Neural crest cell (in vitro differentiated cells): ENCODE data around the gene CRAMP1. TPM values are rescaled to one million over a fixed set of nuclear protein-coding genes. Genes with fewer than 3 reads are reported as not detected.

Experiments
- DNase-seq: peaks from one replicate; pipeline ENCODE4 v3.0.0; 2021; ENCODE audit warnings: low read depth, mixed read lengths, low spot score
- H3K27ac Mint-ChIP-seq: one replicate; pipeline ENCODE4 v1.8.0; 2021; ENCODE audit warnings: mild to moderate bottlenecking, mixed read lengths; ENCODE audit not compliant: unreplicated experiment
- H3K27me3 Mint-ChIP-seq: 2 replicates; pipeline ENCODE4 v1.8.0; 2021; ENCODE audit warnings: low read depth, mild to moderate bottlenecking, mixed read lengths
- H3K36me3 Mint-ChIP-seq: 2 replicates; pipeline ENCODE4 v1.8.0; 2021; ENCODE audit warnings: low read depth, mild to moderate bottlenecking, mixed read lengths
- H3K4me1 Mint-ChIP-seq: 2 replicates; pipeline ENCODE4 v1.8.0; 2021; ENCODE audit warnings: mixed read lengths
- H3K4me3 Mint-ChIP-seq: one replicate; pipeline ENCODE4 v1.8.0; 2021; ENCODE audit warnings: mild to moderate bottlenecking, mixed read lengths
- H3K9me3 Mint-ChIP-seq: 2 replicates; pipeline ENCODE4 v1.8.0; 2021; ENCODE audit warnings: mixed read lengths
- total RNA-seq: library from RNA; stranded (reverse); gene quantifications from 2 replicates; pipeline ENCODE4 v1.2.1, GENCODE V29; 2021
- TF ChIP-seq, protein P1 (sequence below): fragments of 200-600 bp; sonication (generic); conservative IDR thresholded peaks from 2 replicates; pipeline ENCODE4 v1.5.0; 2021; ENCODE audit warnings: antibody characterized with exemption, mild to moderate bottlenecking

CRAMP1 gene
- total RNA-seq, 1 donor from 2014 or later, result 38.3 TPM

DNA sequence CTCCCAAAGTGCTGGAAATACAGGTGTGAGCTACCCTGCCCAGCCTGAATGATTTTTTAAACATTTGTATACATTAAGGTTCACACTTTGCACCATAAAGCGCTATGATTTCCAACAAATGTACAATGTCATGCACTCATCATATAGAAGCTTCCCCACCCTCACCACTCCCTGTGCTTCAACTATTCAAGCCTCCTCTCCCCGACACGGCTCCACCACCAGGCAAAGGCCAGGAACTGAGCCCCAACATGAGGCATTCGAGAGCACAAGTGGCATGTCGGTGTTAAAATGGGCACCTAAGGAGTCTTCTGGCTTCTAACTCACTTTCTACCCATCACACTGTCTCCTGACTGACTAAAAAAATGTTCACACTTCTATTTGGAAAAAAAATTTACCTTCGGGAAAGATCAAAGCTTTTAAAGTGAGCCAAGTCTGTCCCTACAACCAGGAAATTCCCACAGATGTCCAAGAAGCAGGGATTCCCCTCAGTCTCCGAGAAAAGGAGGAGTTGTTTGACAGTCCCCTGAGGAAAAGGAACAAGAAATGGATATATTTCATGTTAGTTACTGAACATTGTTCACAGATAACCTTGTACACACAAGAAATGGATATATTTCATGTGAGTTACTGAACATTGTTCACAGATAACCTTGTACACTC lies 41.0 kb upstream of the CRAMP1 start:
- DNase-seq, result no peak
- TF ChIP-seq, protein P1, sequence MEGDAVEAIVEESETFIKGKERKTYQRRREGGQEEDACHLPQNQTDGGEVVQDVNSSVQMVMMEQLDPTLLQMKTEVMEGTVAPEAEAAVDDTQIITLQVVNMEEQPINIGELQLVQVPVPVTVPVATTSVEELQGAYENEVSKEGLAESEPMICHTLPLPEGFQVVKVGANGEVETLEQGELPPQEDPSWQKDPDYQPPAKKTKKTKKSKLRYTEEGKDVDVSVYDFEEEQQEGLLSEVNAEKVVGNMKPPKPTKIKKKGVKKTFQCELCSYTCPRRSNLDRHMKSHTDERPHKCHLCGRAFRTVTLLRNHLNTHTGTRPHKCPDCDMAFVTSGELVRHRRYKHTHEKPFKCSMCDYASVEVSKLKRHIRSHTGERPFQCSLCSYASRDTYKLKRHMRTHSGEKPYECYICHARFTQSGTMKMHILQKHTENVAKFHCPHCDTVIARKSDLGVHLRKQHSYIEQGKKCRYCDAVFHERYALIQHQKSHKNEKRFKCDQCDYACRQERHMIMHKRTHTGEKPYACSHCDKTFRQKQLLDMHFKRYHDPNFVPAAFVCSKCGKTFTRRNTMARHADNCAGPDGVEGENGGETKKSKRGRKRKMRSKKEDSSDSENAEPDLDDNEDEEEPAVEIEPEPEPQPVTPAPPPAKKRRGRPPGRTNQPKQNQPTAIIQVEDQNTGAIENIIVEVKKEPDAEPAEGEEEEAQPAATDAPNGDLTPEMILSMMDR, result no peak
- Mint-ChIP-seq H3K36me3 (peaks cover 3% of the 10 kb centered on the region), H3K4me1 (no peaks in the 10 kb centered on the region), H3K27ac (no peak overlapping the region), H3K27me3 (no peaks in the 10 kb centered on the region), H3K9me3 (no peaks in the 10 kb centered on the region), H3K4me3 (no peak overlapping the region)

DNA sequence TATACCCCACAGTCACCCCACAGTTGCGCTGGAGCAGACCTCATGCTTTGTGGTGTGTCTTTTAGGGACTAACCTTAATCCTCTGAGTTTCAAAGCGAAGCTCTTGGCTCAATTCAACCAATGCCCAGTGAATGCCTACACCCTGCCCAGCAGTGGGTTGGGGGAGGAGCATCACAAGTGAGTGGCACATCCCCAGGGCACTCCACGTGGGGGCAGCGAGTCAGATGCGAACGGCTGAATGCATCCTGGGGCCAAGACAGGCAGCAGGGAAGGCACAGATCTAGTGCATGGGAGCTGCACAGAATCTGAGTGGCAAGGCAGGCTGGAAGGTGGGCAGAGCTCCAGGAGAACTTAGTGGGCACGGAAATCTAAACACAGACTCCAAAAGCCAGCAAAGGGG lies 39.5 kb upstream of the CRAMP1 start:
- Mint-ChIP-seq H3K4me3 (no peak overlapping the region), H3K27ac (peak overlapping the region; percentile 35)
- DNase-seq, result no peak

DNA sequence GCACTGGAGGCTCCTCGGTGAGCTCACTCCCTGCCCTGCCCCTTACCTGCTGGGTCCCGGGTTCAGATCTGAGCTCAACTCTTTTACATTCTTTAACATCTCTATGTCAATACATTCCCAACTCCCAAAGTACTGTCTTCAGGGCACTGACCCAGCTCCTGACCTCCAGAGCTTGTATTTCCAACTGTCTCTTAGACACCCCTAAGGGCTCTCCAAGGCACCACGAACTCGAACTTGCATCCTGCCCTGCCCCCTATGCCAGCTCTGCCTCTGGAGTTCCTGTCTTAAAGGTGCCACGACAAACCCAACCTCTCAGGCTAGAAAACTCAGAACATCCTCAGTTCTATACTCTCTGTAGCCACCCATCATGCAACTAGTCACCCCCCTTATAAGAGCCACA lies 38.9 kb upstream of the CRAMP1 start:
- no peak for DNase-seq
- H3K4me3 Mint-ChIP-seq, result no peak overlapping the region

More for the DNA sequence above, 39.5 kb upstream of the CRAMP1 start:
- H3K27me3 Mint-ChIP-seq, result no peaks in the 10 kb centered on the region
- peaks cover 5% of the 10 kb centered on the region for H3K36me3 Mint-ChIP-seq
- H3K4me1 Mint-ChIP-seq, result no peaks in the 10 kb centered on the region
- TF ChIP-seq, protein P1, result no peak
- no peaks in the 10 kb centered on the region for H3K9me3 Mint-ChIP-seq

DNA sequence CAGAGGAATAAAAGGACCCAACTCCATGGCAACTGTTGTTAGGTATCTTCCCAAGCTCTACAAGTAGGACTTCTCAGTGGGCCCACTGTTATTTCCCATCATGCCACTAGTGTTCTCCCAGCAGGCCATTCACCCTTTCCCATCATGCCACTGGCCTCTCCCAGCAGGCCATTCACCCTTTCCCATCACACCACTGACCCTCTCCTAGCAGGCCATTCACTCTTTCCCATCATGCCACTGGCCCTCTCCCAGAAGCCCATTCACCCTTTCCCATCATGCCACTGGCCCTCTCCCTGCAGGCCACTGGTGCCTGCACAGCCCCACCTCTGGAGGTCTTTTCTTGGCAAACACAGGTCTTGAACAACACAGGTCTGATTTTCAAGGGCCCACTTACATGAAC lies 36.6 kb upstream of the CRAMP1 start:
- H3K27ac Mint-ChIP-seq, result peak overlapping the region; percentile 84
- TF ChIP-seq, protein P1, result no peak
- H3K36me3 Mint-ChIP-seq, result peaks cover 9% of the 10 kb centered on the region
- no peaks in the 10 kb centered on the region for H3K9me3 Mint-ChIP-seq
- H3K4me3 Mint-ChIP-seq, result no peak overlapping the region
- DNase-seq, result no peak
- no peaks in the 10 kb centered on the region for H3K4me1 Mint-ChIP-seq
- no peaks in the 10 kb centered on the region for H3K27me3 Mint-ChIP-seq

More for the DNA sequence above, 38.9 kb upstream of the CRAMP1 start:
- Mint-ChIP-seq H3K27me3 (no peaks in the 10 kb centered on the region), H3K27ac (no peak overlapping the region), H3K36me3 (peaks cover 5% of the 10 kb centered on the region), H3K9me3 (no peaks in the 10 kb centered on the region), H3K4me1 (no peaks in the 10 kb centered on the region)
- TF ChIP-seq, protein P1, result no peak

DNA sequence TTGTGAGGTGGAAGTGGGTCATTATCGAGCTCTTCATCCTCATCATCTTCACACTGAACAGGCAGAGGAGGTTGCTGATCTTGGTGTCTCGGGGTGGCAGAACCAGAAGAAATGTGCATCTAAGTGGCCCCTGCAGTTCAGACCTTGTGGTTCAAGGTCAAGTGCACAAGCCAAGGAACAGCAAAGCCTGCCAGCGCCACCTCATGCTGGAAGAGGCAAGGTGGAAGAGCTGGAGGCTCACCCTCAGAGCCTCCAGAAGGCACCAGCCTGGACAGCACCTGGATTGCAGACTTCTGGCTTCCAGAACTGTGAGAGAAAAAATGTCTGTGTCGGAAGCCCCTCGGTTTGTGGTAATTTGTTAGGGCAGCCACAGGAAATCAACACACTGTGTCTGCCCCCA lies 32.9 kb upstream of the CRAMP1 start:
- TF ChIP-seq, protein P1, result no peak
- Mint-ChIP-seq H3K36me3 (peaks cover 12% of the 10 kb centered on the region), H3K27me3 (no peaks in the 10 kb centered on the region), H3K4me1 (peaks cover 2% of the 10 kb centered on the region), H3K4me3 (no peak overlapping the region), H3K27ac (no peak overlapping the region), H3K9me3 (no peaks in the 10 kb centered on the region)
- DNase-seq, result no peak
